GM12891 (cell line): ENCODE data around the gene HOMER2.

ENCODE experiments used
- DNase-seq: peaks from one replicate; pipeline ENCODE4 v3.0.0; 2011; ENCODE audit warnings: low spot score; ENCODE audit not compliant: insufficient read length
- FAIRE-seq: peaks from 2 replicates; lab custom pipeline; 2011; peaks lifted over from hg19 to GRCh38; lab: Jason Lieb, UNC
- PAX5 ChIP-seq: IDR thresholded peaks from 2 replicates; pipeline ENCODE4 v1.6.1; 2011; ENCODE audit warnings: low read length, moderate library complexity, mild to moderate bottlenecking; ENCODE audit not compliant: insufficient read depth, severe bottlenecking
- POLR2A ChIP-seq: IDR thresholded peaks from 2 replicates; pipeline ENCODE4 v1.6.1; 2011; ENCODE audit warnings: low read depth, low read length, control low read depth
- POLR2AphosphoS5 ChIP-seq: IDR thresholded peaks from 2 replicates; pipeline ENCODE4 v1.6.1; 2011; ENCODE audit warnings: low read depth, low read length, control low read depth
- POU2F2 ChIP-seq: IDR thresholded peaks from 2 replicates; pipeline ENCODE4 v1.6.1; 2011; ENCODE audit warnings: low read depth, mild to moderate bottlenecking, control low read depth, low read length, moderate library complexity
- SPI1 ChIP-seq: IDR thresholded peaks from 2 replicates; pipeline ENCODE4 v1.6.1; 2011; ENCODE audit warnings: low read depth, low read length, control low read depth
- TAF1 ChIP-seq: IDR thresholded peaks from 2 replicates; pipeline ENCODE4 v1.6.1; 2011; ENCODE audit warnings: low read depth, low read length, control low read depth

The HOMER2 gene

GRCh38 chr15:82934100-82934880 is 18.2 kb downstream of the HOMER2 start:
- TF ChIP-seq TAF1, result no peak
- DNase-seq (no peak), FAIRE-seq (no peak)

- FAIRE-seq, result no peak
- no peak for DNase-seq
- TF ChIP-seq SPI1 (no peak), POU2F2 (no peak), TAF1 (no peak), PAX5 (no peak), POLR2AphosphoS5 (no peak)
Measured at GRCh38 chr15:82933576-82933975, 18.9 kb downstream of the HOMER2 start.

- no peak for DNase-seq
- FAIRE-seq, result no peak
Measured at GRCh38 chr15:82931221-82931620, 21.3 kb downstream of the HOMER2 start.

GRCh38 chr15:82930461-82930860 is 22.1 kb downstream of the HOMER2 start:
- DNase-seq (no peak), FAIRE-seq (no peak)

More at GRCh38 chr15:82931221-82931620, 21.3 kb downstream of the HOMER2 start:
- TF ChIP-seq POLR2AphosphoS5 (no peak), TAF1 (no peak), POU2F2 (no peak), SPI1 (no peak), POLR2A (no peak), PAX5 (no peak)

GRCh38 chr15:82928711-82929110 is 23.8 kb downstream of the HOMER2 start:
- DNase-seq, result no peak
- TF ChIP-seq SPI1 (no peak), TAF1 (no peak), POU2F2 (no peak)
- FAIRE-seq, result no peak

More at GRCh38 chr15:82930461-82930860, 22.1 kb downstream of the HOMER2 start:
- TF ChIP-seq POLR2A, result no peak
- no peak for TF ChIP-seq SPI1
- no peak for TF ChIP-seq TAF1
- no peak for TF ChIP-seq PAX5
- no peak for TF ChIP-seq POU2F2
- TF ChIP-seq POLR2AphosphoS5, result no peak

- no peak for TF ChIP-seq POU2F2
- no peak for TF ChIP-seq PAX5
- TF ChIP-seq POLR2AphosphoS5, result no peak
- TF ChIP-seq TAF1, result no peak
- no peak for TF ChIP-seq SPI1
- no peak for TF ChIP-seq POLR2A
- DNase-seq (no peak), FAIRE-seq (no peak)
Measured at GRCh38 chr15:82923744-82924143, 28.8 kb downstream of the HOMER2 start.

GRCh38 chr15:82922737-82923136 is 29.8 kb downstream of the HOMER2 start:
- FAIRE-seq (no peak), DNase-seq (no peak)
- TF ChIP-seq SPI1 (no peak), PAX5 (no peak)

- no peak for DNase-seq
- TF ChIP-seq POLR2AphosphoS5 (no peak), PAX5 (no peak), TAF1 (no peak), POU2F2 (no peak), SPI1 (no peak), POLR2A (no peak)
- FAIRE-seq, result no peak
Measured at GRCh38 chr15:82921939-82922338, 30.6 kb downstream of the HOMER2 start.

- TF ChIP-seq POLR2A, result no peak
- DNase-seq (no peak), FAIRE-seq (no peak)
Measured at GRCh38 chr15:82921242-82921641, 31.3 kb downstream of the HOMER2 start.

GRCh38 chr15:82919231-82919886 is 33.2 kb downstream of the HOMER2 start:
- no peak for FAIRE-seq
- DNase-seq, result no peak
- TF ChIP-seq TAF1 (no peak), POLR2A (no peak), PAX5 (no peak), SPI1 (no peak), POU2F2 (no peak), POLR2AphosphoS5 (no peak)

- no peak for FAIRE-seq
- no peak for DNase-seq
- TF ChIP-seq POLR2AphosphoS5, result no peak
- no peak for TF ChIP-seq POLR2A
- TF ChIP-seq PAX5, result no peak
- TF ChIP-seq POU2F2, result no peak
- TF ChIP-seq SPI1, result no peak
- TF ChIP-seq TAF1, result no peak
Measured at GRCh38 chr15:82918607-82919230, 33.8 kb downstream of the HOMER2 start.
